HCT116 (cell line): ENCODE measurements around the gene ZNF627. TPM values are rescaled to one million over a fixed set of nuclear protein-coding genes. Genes with fewer than 3 reads are reported as not detected.

Experiments
- ATAC-seq: fragments of 200-7000 bp; cut with Tn5 transposase; 2 replicates; pipeline ENCODE4 v1.9.1; 2020; ENCODE audit warnings: mild to moderate bottlenecking, moderate library complexity
- BruUV-seq: library from RNA; stranded (reverse); fragments of 400-500 nt; replicated peaks from 2 replicates; lab custom pipeline; 2021; lab: Mats Ljungman, UMichigan
- CTCF ChIA-PET: fragments of 300-600 bp; sonication (Branson Sonifier 250); formaldehyde crosslinking; loops from one replicate; lab custom pipeline; 2021; ENCODE audit warnings: antibody characterized with exemption; lab: Charles Lee
- POLR2A ChIA-PET: fragments of 300-600, 350-600 bp; sonication (Branson Sonifier 250); formaldehyde crosslinking; loops from one replicate; lab custom pipeline; 2021; ENCODE audit warnings: antibody characterized with exemption; lab: Charles Lee
- RAD21 ChIA-PET, 2 experiments: fragments of 300-600 bp; sonication (Branson Sonifier 250); formaldehyde crosslinking; loops; one replicate each; lab custom pipeline; 2023; ENCODE audit warnings: low total read pairs in 2 of 2; ENCODE audit not compliant: uncharacterized antibody in 2 of 2, unreplicated experiment in 2 of 2, low non-redundant PET in 1 of 2; lab: Charles Lee
- DNase-seq: peaks from one replicate; pipeline ENCODE4 v3.0.0-alpha.2; 2010; ENCODE audit warnings: low read depth, low spot score
- H2AFZ ChIP-seq: fragments of 200-600 bp; shearing (Covaris generic), sonication (generic); 2 replicates; pipeline ENCODE4 v1.6.1; 2017; ENCODE audit warnings: low read depth, mixed run types, mixed read lengths, antibody characterized with exemption, low read length; ENCODE audit not compliant: poor library complexity, severe bottlenecking
- H3K27ac ChIP-seq: 2 replicates; pipeline ENCODE4 v1.5.1; 2012; ENCODE audit warnings: low read depth, low read length
- H3K27me3 ChIP-seq: fragments of 200-600 bp; sonication (generic); 2 replicates; pipeline ENCODE4 v1.6.1; 2016; ENCODE audit warnings: mixed run types, low read length, mixed read lengths; ENCODE audit not compliant: insufficient read depth
- H3K36me3 ChIP-seq, 2 experiments: fragments of 200-500 bp in 1 of 2; fragments of 200-600 bp in 1 of 2; sonication (Bioruptor generic) in 1 of 2; sonication (generic) in 1 of 2; 2 replicates each; pipeline versions ENCODE4 v1.5.1 to v1.6.1; 2014 to 2016; ENCODE audit warnings: low read length in 2 of 2, inconsistent platforms in 1 of 2, mixed read lengths in 1 of 2, mixed run types in 1 of 2; ENCODE audit not compliant: insufficient read depth in 2 of 2, control insufficient read depth in 1 of 2
- H3K4me1 ChIP-seq, 2 experiments: fragments of 200-600 bp in 1 of 2; sonication (generic) in 1 of 2; 2 replicates each; pipeline versions ENCODE4 v1.5.1 to v1.6.1; 2012 to 2017; ENCODE audit warnings: low read length in 2 of 2, inconsistent platforms in 1 of 2, mild to moderate bottlenecking in 1 of 2, mixed read lengths in 1 of 2, mixed run types in 1 of 2, moderate library complexity in 1 of 2; ENCODE audit not compliant: insufficient read depth in 2 of 2, control insufficient read depth in 1 of 2
- H3K4me2 ChIP-seq: fragments of 200-600 bp; sonication (generic); 2 replicates; pipeline ENCODE4 v1.6.1; 2017; ENCODE audit warnings: mixed run types, low read length, mixed read lengths
- H3K4me3 ChIP-seq, 2 experiments: fragments of 200-600 bp in 1 of 2; sonication (generic) in 1 of 2; replicated peaks in 1 of 2; 2 replicates each; pipeline ENCODE4 v1.5.1; 2011 to 2016; ENCODE audit warnings: low read length in 2 of 2, control low read depth in 1 of 2, low read depth in 1 of 2, mild to moderate bottlenecking in 1 of 2, mixed read lengths in 1 of 2, mixed run types in 1 of 2
- H3K79me2 ChIP-seq: fragments of 200-600 bp; sonication (generic); 2 replicates; pipeline ENCODE4 v1.6.1; 2017; ENCODE audit warnings: mild to moderate bottlenecking, mixed run types, low read length, moderate library complexity, mixed read lengths; ENCODE audit not compliant: insufficient read depth
- H3K9ac ChIP-seq: fragments of 200-600 bp; sonication (generic); 2 replicates; pipeline ENCODE4 v1.6.1; 2016; ENCODE audit warnings: low read length, mixed read lengths
- H3K9me2 ChIP-seq: fragments of 200-600 bp; sonication (generic), shearing (Covaris generic); 2 replicates; pipeline ENCODE4 v1.6.1; 2017; ENCODE audit warnings: mixed run types, mild to moderate bottlenecking, moderate library complexity; ENCODE audit not compliant: insufficient read depth
- H3K9me3 ChIP-seq, 2 experiments: fragments of 200-500 bp in 1 of 2; fragments of 200-600 bp in 1 of 2; sonication (Bioruptor generic) in 1 of 2; sonication (generic) in 1 of 2; 2 replicates each; pipeline ENCODE4 v1.6.1; 2014 to 2017; ENCODE audit warnings: low read length in 2 of 2, mixed read lengths in 2 of 2, inconsistent platforms in 1 of 2, low read depth in 1 of 2, mild to moderate bottlenecking in 1 of 2, mixed run types in 1 of 2, moderate library complexity in 1 of 2; ENCODE audit not compliant: control insufficient read depth in 1 of 2, insufficient read depth in 1 of 2
- H4K20me1 ChIP-seq: fragments of 200-600 bp; sonication (generic), shearing (Covaris generic); 2 replicates; pipeline ENCODE4 v1.6.1; 2017; ENCODE audit warnings: mixed run types, mild to moderate bottlenecking, moderate library complexity; ENCODE audit not compliant: insufficient read depth
- CBX3 ChIP-seq: IDR thresholded peaks from 2 replicates; pipeline ENCODE4 v1.6.1; 2012; ENCODE audit warnings: low read depth
- EGR1 ChIP-seq: IDR thresholded peaks from 2 replicates; pipeline ENCODE4 v1.6.1; 2012; ENCODE audit warnings: low read depth
- POLR2A ChIP-seq: IDR thresholded peaks from 2 replicates; pipeline ENCODE4 v1.7.0; 2011; ENCODE audit warnings: borderline replicate concordance; ENCODE audit not compliant: insufficient read depth, insufficient read length; ENCODE audit errors: extremely low read depth
- POLR2AphosphoS5 ChIP-seq: IDR thresholded peaks from 2 replicates; pipeline ENCODE4 v1.6.1; 2011; ENCODE audit warnings: mild to moderate bottlenecking, low read depth, low read length, moderate library complexity
- SIN3A ChIP-seq: IDR thresholded peaks from 2 replicates; pipeline ENCODE4 v1.6.1; 2012; ENCODE audit warnings: low read depth
- SP1 ChIP-seq: IDR thresholded peaks from 2 replicates; pipeline ENCODE4 v1.6.1; 2012; ENCODE audit warnings: low read depth
- TCF7L2 ChIP-seq: IDR thresholded peaks from 2 replicates; pipeline ENCODE4 v1.7.0; 2011; ENCODE audit warnings: borderline replicate concordance, inconsistent platforms; ENCODE audit not compliant: insufficient read depth, insufficient read length; ENCODE audit errors: extremely low read depth
- ZFX ChIP-seq: fragments of 450-650 bp; IDR thresholded peaks from 2 replicates; pipeline ENCODE4 v1.6.1; 2017
- intact Hi-C: fragments of 100-400 bp; cut with micrococcal nuclease; formaldehyde crosslinking; loops from 2 replicates; pipeline ENCODE4 v1.10.0; 2022
- total RNA-seq: library from RNA; stranded (reverse); gene quantifications from one replicate; pipeline ENCODE4 v1.2.1, GENCODE V29; 2021; ENCODE audit not compliant: unreplicated experiment
- TF ChIP-seq, protein P1 (sequence below): IDR thresholded peaks from 2 replicates; pipeline ENCODE4 v1.6.1; 2012
- TF ChIP-seq, protein P2 (sequence below), 3 experiments: fragments of 200-600 bp in 1 of 3; sonication (generic) in 1 of 3; IDR thresholded peaks in 2 of 3; conservative IDR thresholded peaks in 1 of 3; 2 replicates each; pipeline ENCODE4 v1.5.1; 2012 to 2017; ENCODE audit warnings: low read depth in 2 of 3, low read length in 2 of 3, antibody characterized with exemption in 1 of 3, borderline replicate concordance in 1 of 3, control low read depth in 1 of 3, mild to moderate bottlenecking in 1 of 3, mixed read lengths in 1 of 3, mixed run types in 1 of 3, moderate library complexity in 1 of 3; ENCODE audit not compliant: insufficient read depth in 1 of 3

The ZNF627 gene
- total RNA-seq, 1 experiment from 2014 or later: 14.8 TPM

DNA sequence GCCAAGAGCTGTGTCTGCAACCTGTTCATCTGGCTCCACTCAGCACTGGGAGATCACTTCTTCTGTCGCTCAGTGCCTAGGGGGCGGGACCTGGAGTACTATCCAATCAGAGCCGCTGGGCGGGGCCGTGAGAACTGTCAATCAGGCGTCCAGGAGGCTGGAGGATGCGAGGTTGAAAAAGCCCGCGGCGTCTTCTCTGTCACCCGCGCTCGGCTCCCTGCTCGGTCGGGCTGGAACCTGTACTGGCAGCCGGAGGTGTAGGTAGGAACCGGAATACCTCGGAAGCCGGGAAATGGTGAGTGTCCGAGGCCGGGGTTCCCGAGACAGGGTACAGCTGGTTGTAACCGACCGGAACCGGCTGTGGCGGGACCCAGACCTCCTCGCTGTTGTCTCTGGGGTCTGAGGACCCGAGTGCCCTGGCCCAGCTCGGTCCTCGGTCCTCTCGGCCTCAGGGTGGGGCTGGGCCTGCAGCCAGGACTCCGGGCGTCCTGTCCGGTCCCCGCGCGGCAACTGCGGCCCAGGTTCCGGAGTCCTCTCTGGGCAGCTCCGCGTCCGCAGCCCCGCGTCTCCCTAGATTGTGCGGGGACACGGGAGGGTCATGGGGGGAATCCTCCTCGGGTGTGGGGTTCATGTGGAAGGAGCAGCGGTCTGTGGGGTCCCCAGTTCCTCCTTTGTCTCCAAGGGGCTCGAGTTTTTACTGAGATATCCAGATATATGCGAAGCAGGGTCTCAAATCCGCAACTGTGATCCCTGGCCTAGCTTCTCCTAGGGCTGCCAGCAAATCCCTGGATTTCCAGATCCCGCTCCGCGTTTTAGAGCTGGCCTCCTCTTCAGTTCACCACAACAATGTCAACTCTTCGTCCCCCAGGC is 42.6 kb downstream of the ZNF627 start:
- POLR2A ChIA-PET: interaction anchor here (0.6 to 0.9 kb wide), 3 partner anchors 10 to 347 kb away, joined by 3 to 4 read pairs (median 3); no protein-coding TSS in a partner anchor
- BruUV-seq: TSS peak; percentile 81
- no peaks in the 10 kb centered on the region for H3K9me2 ChIP-seq
- no peaks in the 10 kb centered on the region; a peak in 1 of 4 replicates for H3K9me3 ChIP-seq
- peak overlapping the region; percentile 62 for H3K27ac ChIP-seq
- no peak for TF ChIP-seq CBX3
- 0 out of 2 replicates have a peak, but pooled peaks have one; percentile 29 for TF ChIP-seq SIN3A
- peak; percentile 77 for TF ChIP-seq SP1
- TF ChIP-seq, protein P1, sequence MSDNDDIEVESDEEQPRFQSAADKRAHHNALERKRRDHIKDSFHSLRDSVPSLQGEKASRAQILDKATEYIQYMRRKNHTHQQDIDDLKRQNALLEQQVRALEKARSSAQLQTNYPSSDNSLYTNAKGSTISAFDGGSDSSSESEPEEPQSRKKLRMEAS: peak; percentile 58; the same call in 1 of the 2 replicates
- TF ChIP-seq EGR1: no peak
- peak; percentile 86 for TF ChIP-seq TCF7L2
- TF ChIP-seq ZFX: peak; percentile 83
- TF ChIP-seq, protein P2, sequence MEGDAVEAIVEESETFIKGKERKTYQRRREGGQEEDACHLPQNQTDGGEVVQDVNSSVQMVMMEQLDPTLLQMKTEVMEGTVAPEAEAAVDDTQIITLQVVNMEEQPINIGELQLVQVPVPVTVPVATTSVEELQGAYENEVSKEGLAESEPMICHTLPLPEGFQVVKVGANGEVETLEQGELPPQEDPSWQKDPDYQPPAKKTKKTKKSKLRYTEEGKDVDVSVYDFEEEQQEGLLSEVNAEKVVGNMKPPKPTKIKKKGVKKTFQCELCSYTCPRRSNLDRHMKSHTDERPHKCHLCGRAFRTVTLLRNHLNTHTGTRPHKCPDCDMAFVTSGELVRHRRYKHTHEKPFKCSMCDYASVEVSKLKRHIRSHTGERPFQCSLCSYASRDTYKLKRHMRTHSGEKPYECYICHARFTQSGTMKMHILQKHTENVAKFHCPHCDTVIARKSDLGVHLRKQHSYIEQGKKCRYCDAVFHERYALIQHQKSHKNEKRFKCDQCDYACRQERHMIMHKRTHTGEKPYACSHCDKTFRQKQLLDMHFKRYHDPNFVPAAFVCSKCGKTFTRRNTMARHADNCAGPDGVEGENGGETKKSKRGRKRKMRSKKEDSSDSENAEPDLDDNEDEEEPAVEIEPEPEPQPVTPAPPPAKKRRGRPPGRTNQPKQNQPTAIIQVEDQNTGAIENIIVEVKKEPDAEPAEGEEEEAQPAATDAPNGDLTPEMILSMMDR (IDR thresholded peaks at IDR 0.05 in 2 of 3, conservative IDR thresholded peaks at IDR 0.05 in 1 of 3; ENCODE audit: borderline replicate concordance in 1 of 3, insufficient read depth in 1 of 3, low read depth in 2 of 3, low read length in 2 of 3): no peak
- peak; percentile 54 for TF ChIP-seq POLR2AphosphoS5
- peak; percentile 61 for TF ChIP-seq POLR2A
- peak overlapping the region; percentile 82 for H2AFZ ChIP-seq
- H3K4me3 ChIP-seq: peak overlapping the region; percentile 87 to 97
- H3K79me2 ChIP-seq: no peaks in the 10 kb centered on the region
- no peaks in the 10 kb centered on the region for H3K36me3 ChIP-seq
- H4K20me1 ChIP-seq: no peaks in the 10 kb centered on the region
- RAD21 ChIA-PET: no interaction called here
- peak overlapping the region; percentile 90 for H3K9ac ChIP-seq
- H3K4me1 ChIP-seq: peaks cover 2 to 4% of the 10 kb centered on the region in 2 experiments; a peak in 2 of 4 replicates
- CTCF ChIA-PET: interaction anchor here (0.6 to 1.5 kb wide), 2 partner anchors 57 to 60 kb away, joined by 3 to 6 read pairs; no protein-coding TSS in a partner anchor
- H3K27me3 ChIP-seq: no peaks in the 10 kb centered on the region
- H3K4me2 ChIP-seq: peak overlapping the region; percentile 96
- peak; percentile 98 for ATAC-seq
- DNase-seq: peak; percentile 92
- intact Hi-C loops: no loop called here
